Esophagus muscularis mucosa (tissue), 4 donors: ENCODE results near the gene RALY.

Experiments used
- CTCF ChIP-seq, 3 experiments: fragments of 200-600 bp in 2 of 3; fragments of 450-650 bp in 1 of 3; sonication (generic) in 2 of 3; IDR thresholded peaks; one replicate each; pipeline ENCODE4 v1.5.1; 2017 to 2019; ENCODE audit warnings: antibody characterized with exemption in 3 of 3, mild to moderate bottlenecking in 2 of 3, moderate library complexity in 1 of 3
- EP300 ChIP-seq: sonication (generic); formaldehyde crosslinking; IDR thresholded peaks from one replicate; pipeline ENCODE4 v1.6.1; 2017; ENCODE audit warnings: antibody characterized with exemption
- POLR2A ChIP-seq: fragments of 450-650 bp; IDR thresholded peaks from one replicate; pipeline ENCODE4 v1.6.1; 2017; ENCODE audit warnings: antibody characterized with exemption, moderate library complexity, mild to moderate bottlenecking, low read depth
- POLR2AphosphoS5 ChIP-seq, 2 donors: sonication (generic); formaldehyde crosslinking; IDR thresholded peaks; one replicate each; pipeline ENCODE4 v1.6.1; 2017; ENCODE audit warnings: antibody characterized with exemption in 2 of 2

- TF ChIP-seq CTCF (IDR thresholded peaks at IDR 0.05) (no peak), POLR2A (no peak), EP300 (no peak), POLR2AphosphoS5 (IDR thresholded peaks at IDR 0.05) (no peak)
Observed at GRCh38 chr20:34105978-34106675, 112.4 kb downstream of the RALY start.
